ENCODE data around the gene MYPN.

DNA sequence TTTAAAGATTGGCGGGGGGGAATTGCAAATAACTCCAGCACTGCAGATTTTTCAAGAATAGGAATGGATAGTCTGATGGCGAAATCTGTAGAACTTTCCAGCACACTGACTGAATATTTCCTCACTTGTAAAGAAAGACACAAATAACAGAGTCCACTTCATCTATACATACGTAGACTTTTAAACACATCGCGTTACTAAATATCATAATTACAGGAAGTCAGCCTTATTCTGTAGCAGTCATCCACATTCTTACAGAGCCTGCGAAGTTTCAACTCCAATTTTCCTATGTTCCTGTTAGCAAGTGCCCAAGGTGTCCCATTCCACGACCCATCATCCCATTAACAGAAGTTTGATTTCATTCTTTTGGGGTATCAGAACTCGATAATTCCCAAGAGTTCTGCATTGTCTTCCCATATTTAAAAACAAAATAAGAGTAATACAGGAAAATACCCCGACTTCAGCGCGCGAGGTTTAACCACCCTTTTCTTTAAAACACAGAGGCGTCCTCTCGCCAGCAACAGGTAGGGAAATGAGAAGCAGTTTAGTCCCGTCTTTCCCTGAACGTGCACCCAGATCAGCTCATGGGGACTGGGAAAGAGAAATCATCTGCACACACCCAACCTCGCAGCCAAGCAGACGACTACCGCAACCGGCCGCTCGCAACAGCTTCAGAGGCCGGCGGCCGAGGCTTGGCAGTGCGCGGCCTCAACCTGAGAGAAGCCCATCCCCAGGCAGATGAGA lies 35.1 kb upstream of the MYPN start:
- TF ChIP-seq, protein P1, sequence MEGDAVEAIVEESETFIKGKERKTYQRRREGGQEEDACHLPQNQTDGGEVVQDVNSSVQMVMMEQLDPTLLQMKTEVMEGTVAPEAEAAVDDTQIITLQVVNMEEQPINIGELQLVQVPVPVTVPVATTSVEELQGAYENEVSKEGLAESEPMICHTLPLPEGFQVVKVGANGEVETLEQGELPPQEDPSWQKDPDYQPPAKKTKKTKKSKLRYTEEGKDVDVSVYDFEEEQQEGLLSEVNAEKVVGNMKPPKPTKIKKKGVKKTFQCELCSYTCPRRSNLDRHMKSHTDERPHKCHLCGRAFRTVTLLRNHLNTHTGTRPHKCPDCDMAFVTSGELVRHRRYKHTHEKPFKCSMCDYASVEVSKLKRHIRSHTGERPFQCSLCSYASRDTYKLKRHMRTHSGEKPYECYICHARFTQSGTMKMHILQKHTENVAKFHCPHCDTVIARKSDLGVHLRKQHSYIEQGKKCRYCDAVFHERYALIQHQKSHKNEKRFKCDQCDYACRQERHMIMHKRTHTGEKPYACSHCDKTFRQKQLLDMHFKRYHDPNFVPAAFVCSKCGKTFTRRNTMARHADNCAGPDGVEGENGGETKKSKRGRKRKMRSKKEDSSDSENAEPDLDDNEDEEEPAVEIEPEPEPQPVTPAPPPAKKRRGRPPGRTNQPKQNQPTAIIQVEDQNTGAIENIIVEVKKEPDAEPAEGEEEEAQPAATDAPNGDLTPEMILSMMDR (IDR thresholded peaks at IDR 0.05) = no peak
- TF ChIP-seq ZFX (IDR thresholded peaks at IDR 0.05; ENCODE audit: borderline replicate concordance) = no peak

All from 22Rv1 (cell line).